NCI-H1436 treated with DMSO at 0.1 percent for 48 hours (cell line): ENCODE measurements around the gene PSME3.

Experiments
- DNase-seq: peaks from one replicate; lab custom pipeline; 2025; lab: John Stamatoyannopoulos, UW

PSME3 gene

GRCh38 chr17:42832934-42833766 lies at the start of gene PSME3:
Gene PSME3, plus strand, starts transcription at chr17:42833397. Its CDS starts 235 bp downstream, at chr17:42833632.
- peak; percentile 77 for DNase-seq

- no peak for DNase-seq
These were observed 49.4 kb upstream of the PSME3 start for GRCh38 chr17:42783791-42784138.

DNA sequence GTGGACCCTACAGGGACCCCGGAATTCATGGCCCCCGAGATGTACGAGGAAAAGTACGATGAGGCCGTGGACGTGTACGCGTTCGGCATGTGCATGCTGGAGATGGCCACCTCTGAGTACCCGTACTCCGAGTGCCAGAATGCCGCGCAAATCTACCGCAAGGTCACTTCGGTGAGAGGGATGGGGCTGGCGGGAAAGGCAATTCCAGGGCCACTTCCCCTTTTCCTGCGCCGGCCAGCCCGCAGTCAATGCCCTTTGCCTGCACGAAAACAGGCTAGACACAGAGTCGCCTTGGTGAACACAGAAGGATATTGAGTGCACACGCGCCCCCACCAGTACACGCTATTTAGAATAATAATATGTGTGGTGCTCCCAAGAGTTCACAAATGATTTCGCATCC lies 48.8 kb upstream of the PSME3 start:
- DNase-seq: no peak

- no peak for DNase-seq
These were observed 48.2 kb upstream of the PSME3 start for GRCh38 chr17:42784811-42785592.

DNA sequence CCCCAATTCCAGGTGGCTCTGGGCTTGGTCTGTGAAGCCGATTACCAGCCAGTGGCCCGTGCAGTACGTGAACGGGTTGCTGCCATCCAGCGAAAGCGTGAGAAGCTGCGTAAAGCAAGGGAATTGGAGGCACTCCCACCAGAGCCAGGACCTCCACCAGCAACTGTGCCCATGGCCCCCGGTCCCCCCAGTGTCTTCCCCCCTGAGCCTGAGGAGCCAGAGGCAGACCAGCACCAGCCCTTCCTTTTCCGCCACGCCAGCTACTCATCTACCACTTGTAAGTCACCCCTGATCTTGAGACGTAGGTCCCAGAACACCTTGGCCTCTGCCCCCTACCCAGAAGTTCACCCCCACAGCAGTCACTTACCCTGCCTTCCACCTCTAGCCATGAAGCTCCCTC lies 45.9 kb upstream of the PSME3 start:
- DNase-seq: no peak

GRCh38 chr17:42791948-42792347 lies 41.2 kb upstream of the PSME3 start:
- DNase-seq: no peak

GRCh38 chr17:42792545-42792944 lies 40.7 kb upstream of the PSME3 start:
- no peak for DNase-seq

DNA sequence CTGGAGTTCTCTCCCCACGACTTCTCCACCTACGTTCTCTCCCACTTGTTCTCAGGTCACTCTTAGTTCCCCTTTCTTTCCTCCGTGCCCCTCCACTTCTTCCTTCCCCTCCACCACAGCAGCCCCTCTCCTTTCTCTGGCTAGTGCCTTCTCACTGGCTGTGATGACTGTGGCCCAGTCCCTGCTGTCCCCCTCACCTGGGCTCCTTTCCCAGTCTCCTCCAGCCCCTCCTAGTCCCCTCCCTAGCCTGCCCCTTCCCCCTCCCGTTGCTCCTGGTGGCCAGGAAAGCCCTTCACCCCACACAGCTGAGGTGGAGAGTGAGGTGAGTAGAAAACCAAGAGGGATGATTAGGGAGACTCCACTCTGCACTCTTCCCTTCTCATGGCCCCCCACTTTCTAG lies 38.1 kb upstream of the PSME3 start:
- DNase-seq: no peak

GRCh38 chr17:42795465-42795864 lies 37.7 kb upstream of the PSME3 start:
- DNase-seq: no peak

- DNase-seq: no peak
These were observed 37.0 kb upstream of the PSME3 start for GRCh38 chr17:42796066-42796758.

- DNase-seq: no peak
These were observed 35.9 kb upstream of the PSME3 start for GRCh38 chr17:42797067-42798007.

- no peak for DNase-seq
These were observed 35.2 kb upstream of the PSME3 start for GRCh38 chr17:42798011-42798382.

DNA sequence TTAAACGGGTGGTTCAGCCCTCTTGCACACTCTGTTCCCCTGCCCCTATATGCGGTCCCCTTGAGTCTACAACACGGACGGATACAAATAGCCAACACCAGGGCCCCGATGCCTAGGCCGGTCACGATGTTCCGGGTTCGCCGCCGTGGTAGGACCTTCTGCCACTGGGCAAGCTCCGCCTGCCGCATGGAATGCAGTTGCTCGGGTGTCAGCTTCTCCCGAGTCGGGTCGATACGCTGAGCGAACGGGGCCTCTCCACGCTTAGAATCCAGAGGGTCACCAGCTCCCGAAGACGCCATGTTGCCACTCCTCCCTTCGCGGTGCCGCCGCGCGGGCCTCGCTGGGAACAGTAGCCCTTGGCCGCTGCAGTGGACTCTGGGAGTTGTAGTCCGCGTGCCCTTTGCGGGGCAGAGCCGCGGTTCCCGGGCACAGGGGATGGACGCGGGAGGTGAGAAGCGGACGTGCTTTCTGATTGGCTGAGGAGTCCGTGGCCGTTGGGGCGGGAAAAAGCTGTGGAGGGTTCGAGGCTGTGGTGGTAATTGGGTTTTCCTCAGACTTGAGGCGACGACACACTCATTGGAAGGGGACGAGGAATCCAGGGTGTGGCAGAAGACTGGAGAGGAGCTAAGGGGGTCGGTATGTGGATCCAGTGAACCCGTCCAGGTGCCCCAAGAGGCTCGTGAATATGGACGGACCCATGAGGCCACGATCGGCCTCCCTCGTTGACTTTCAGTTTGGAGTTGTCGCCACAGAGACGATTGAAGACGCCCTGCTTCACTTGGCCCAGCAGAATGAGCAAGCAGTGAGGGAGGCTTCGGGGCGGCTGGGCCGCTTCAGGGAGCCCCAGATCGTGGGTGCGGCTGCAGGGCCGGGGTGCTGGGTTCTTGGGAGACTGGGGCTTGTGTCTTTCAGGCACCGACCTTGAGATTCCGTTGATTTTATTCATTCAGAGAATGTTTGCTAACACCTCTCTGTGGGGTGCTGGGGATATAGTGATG lies 34.5 kb upstream of the PSME3 start, which contains the start of the genes CNTD1 and COA3:
Gene CNTD1, plus strand, starts transcription at position 479 of the 998 bp plus-strand sequence. Its CDS starts 207 bp downstream, at position 686.
Gene COA3, minus strand, starts transcription at position 322 of the 998 bp plus-strand sequence. Its CDS starts 23 bp downstream, at position 299.
- DNase-seq: no peak

GRCh38 chr17:42803074-42803883 lies 29.9 kb upstream of the PSME3 start:
- DNase-seq: no peak

DNA sequence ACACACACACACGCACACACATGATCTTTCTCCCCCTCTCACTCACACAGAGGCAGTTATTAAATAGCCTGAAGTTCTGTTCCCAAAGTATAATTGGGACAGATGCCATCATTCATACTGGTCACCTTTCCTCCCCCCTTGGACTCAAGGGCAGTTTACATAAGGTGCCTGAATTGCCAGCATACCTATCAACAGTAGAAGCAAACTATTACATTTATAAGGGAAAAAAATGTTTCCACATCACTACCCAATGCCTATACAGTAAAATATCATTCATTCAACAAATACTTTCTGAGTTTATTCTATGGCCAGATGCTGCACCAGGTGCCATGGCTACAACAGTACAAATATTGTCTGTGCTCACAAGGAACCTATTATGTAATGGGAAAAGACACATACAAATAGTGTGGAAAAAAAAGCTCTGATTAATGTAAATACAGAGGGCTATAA lies 28.3 kb upstream of the PSME3 start:
- DNase-seq: no peak

DNA sequence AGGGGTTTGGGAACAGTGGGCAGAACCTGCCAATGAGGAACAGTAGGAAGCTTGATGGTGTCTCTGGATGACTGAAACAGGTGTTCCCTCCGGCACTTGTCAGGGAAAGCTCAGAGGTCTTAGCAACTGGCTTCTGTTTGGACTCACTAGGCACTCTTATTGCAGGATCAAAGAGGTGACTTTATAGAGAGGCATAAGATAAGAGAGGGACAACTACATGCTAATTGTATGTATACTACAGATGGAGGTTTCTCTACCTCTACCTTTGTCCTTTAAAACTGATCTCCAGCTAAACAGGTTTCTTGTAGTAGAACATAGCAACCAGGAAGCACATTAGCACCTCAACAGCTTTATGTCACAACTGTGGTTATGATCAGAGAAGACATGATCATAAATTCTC lies 26.9 kb upstream of the PSME3 start:
- DNase-seq: no peak

DNA sequence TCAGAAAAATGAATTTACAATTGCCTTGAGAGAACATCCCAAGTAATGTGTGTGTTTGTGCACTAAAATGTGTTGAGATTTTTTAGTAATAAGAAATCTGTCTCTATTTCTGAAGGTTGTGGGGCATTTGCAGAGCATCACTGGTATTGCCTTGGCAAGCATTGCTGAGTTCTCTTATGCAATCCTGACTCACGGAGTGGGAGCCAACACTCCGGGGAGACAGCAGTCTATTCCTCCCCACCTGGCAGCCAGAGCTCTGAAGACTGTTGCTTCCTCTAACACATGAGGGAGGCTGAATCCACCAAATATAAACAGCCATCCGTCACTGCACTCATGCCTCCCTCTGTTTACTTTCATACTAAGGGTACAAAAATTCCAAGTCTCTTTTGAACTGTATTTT lies 23.9 kb upstream of the PSME3 start:
- no peak for DNase-seq

- no peak for DNase-seq
These were observed 18.4 kb upstream of the PSME3 start for GRCh38 chr17:42814633-42815399.
